GM12873 (cell line): ENCODE results near the gene HOXA5.

Experiments
- TF ChIP-seq, protein P1 (sequence below): IDR thresholded peaks from 2 replicates; pipeline ENCODE4 v1.5.1; 2012; ENCODE audit warnings: low read depth, mild to moderate bottlenecking, moderate library complexity, low read length, control low read depth; ENCODE audit not compliant: insufficient read depth; ENCODE audit errors: missing control alignments

The HOXA5 gene

GRCh38 chr7:27128776-27129728, 14.4 kb downstream of the HOXA5 start:
- TF ChIP-seq, protein P1, sequence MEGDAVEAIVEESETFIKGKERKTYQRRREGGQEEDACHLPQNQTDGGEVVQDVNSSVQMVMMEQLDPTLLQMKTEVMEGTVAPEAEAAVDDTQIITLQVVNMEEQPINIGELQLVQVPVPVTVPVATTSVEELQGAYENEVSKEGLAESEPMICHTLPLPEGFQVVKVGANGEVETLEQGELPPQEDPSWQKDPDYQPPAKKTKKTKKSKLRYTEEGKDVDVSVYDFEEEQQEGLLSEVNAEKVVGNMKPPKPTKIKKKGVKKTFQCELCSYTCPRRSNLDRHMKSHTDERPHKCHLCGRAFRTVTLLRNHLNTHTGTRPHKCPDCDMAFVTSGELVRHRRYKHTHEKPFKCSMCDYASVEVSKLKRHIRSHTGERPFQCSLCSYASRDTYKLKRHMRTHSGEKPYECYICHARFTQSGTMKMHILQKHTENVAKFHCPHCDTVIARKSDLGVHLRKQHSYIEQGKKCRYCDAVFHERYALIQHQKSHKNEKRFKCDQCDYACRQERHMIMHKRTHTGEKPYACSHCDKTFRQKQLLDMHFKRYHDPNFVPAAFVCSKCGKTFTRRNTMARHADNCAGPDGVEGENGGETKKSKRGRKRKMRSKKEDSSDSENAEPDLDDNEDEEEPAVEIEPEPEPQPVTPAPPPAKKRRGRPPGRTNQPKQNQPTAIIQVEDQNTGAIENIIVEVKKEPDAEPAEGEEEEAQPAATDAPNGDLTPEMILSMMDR: no peak

- TF ChIP-seq, protein P1: no peak
Observed at GRCh38 chr7:27128034-27128433, 15.4 kb downstream of the HOXA5 start.

- TF ChIP-seq, protein P1: no peak
Observed at GRCh38 chr7:27126596-27127327, 16.7 kb downstream of the HOXA5 start.

- TF ChIP-seq, protein P1: no peak
Observed at GRCh38 chr7:27125986-27126394, 17.5 kb downstream of the HOXA5 start.

- TF ChIP-seq, protein P1: no peak
Observed at GRCh38 chr7:27124902-27125689, 18.4 kb downstream of the HOXA5 start.

DNA sequence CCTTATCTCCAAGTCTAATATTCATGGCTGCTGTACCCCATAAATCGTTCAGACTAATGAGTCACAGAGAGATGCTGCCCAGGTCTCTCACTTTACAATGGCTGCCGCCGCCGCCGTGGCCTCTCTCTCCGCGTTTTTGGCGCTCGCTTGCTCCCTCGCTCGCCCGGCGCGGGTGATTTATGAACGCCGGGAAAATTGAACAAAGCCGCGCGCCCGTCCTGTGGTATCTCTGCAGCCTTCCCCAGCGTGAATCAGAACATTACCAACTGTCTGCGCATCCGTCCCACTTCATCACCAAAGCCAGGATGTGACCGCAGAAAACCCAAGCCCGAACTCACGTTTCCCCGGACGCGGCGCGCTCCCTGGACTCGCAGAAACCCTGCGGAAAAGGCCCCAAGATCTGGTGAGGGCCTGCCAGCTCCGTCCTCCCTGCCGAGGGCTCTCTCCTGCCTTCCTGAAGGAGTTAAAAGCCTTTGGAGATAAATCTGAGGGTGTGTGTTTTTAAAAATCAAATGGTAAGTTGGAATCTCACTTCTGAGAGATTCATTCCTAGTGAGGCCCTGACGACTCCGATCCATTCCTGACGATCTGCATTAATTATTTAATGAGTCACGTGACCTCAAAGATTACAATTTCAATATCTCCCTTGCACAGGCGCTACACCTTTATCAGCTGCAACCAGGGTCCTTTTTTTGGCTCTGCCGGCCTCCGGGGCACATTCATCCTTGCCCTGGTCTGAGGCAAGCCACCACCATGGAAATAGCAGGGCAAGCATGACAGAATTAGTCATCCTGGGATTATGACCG, 19.2 kb downstream of the HOXA5 start:
- TF ChIP-seq, protein P1: no peak
